OCI-LY3 (cell line): ENCODE data around the gene PIK3IP1.

Experiments
- EZH2phosphoT487 ChIP-seq: fragments of 200-600 bp; shearing (Covaris generic); IDR thresholded peaks from 2 replicates; pipeline ENCODE4 v1.6.1; 2018; ENCODE audit warnings: antibody characterized with exemption, mixed run types, low read depth
- TF ChIP-seq, protein P1 (sequence below): fragments of 200-600, 300-600 bp; sonication (generic); IDR thresholded peaks from 2 replicates; pipeline ENCODE4 v1.5.1; 2014; ENCODE audit warnings: antibody characterized with exemption, low read length, low read depth

DNA sequence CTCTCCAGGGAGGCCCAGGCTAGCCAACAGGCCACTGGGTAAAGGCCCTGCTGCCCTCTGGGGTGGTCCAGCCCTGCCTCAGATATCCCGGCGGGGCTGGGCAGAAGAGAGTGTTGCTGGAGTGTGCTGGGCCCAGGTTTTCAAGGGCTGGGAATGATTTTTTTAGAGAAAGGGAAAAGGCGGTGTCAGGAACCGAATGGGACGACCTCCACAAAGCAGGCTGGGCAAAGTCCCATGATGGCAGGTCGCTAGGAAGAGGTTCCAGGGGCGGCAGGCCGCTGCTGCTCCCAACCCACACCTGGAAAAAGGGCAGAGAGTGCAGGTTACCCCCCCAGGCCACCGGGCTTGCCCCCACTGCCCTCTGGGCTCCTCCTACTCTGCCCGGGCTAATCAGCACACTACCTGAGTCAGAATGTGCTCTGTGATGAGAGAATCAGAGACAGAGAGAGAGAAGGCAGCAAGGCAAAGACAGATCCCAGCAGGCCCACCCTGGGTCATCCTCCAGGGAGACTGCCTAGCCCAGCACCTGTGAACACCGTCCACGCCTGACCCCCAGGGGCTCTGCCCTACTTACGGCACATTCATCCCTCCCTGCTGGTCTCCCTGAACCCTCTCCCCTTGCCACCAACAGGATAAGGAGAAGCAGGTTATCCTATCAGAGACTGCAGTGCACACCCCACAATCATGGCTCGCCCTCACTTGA lies 49.2 kb upstream of the PIK3IP1 start:
- TF ChIP-seq EZH2phosphoT487 = no peak
- TF ChIP-seq, protein P1, sequence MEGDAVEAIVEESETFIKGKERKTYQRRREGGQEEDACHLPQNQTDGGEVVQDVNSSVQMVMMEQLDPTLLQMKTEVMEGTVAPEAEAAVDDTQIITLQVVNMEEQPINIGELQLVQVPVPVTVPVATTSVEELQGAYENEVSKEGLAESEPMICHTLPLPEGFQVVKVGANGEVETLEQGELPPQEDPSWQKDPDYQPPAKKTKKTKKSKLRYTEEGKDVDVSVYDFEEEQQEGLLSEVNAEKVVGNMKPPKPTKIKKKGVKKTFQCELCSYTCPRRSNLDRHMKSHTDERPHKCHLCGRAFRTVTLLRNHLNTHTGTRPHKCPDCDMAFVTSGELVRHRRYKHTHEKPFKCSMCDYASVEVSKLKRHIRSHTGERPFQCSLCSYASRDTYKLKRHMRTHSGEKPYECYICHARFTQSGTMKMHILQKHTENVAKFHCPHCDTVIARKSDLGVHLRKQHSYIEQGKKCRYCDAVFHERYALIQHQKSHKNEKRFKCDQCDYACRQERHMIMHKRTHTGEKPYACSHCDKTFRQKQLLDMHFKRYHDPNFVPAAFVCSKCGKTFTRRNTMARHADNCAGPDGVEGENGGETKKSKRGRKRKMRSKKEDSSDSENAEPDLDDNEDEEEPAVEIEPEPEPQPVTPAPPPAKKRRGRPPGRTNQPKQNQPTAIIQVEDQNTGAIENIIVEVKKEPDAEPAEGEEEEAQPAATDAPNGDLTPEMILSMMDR = no peak
